ENCODE data around the gene ARHGAP26.

The ARHGAP26 gene

GRCh38 chr5:143008809-143009521, 238.8 kb downstream of the ARHGAP26 start:
- peak; percentile 26 to 65 (median 49) for DNase-seq (ENCODE audit: low read depth in 4 of 4, low spot score in 1 of 4)

GRCh38 chr5:143010351-143010750, 240.2 kb downstream of the ARHGAP26 start:
- no peak for DNase-seq (ENCODE audit: low read depth in 4 of 4, low spot score in 1 of 4)

GRCh38 chr5:143011585-143011984, 241.4 kb downstream of the ARHGAP26 start:
- DNase-seq (ENCODE audit: low read depth in 4 of 4, low spot score in 1 of 4) = no peak

GRCh38 chr5:143013176-143013891, 243.2 kb downstream of the ARHGAP26 start:
- DNase-seq (ENCODE audit: low read depth in 4 of 4, low spot score in 1 of 4) = no peak

GRCh38 chr5:143014017-143014651, 244.0 kb downstream of the ARHGAP26 start:
- no peak for DNase-seq (ENCODE audit: low read depth in 4 of 4, low spot score in 1 of 4)

- peak in 1 of 4 experiments; percentile 32 for DNase-seq (ENCODE audit: low read depth in 4 of 4, low spot score in 1 of 4)
These were observed 246.8 kb downstream of the ARHGAP26 start for GRCh38 chr5:143016777-143017516.

- no peak for DNase-seq (ENCODE audit: low read depth in 4 of 4, low spot score in 1 of 4)
These were observed 247.4 kb downstream of the ARHGAP26 start for GRCh38 chr5:143017541-143017940.

GRCh38 chr5:143017992-143018391, 247.8 kb downstream of the ARHGAP26 start:
- no peak for DNase-seq (ENCODE audit: low read depth in 4 of 4, low spot score in 1 of 4)

GRCh38 chr5:143019157-143019556, 249.0 kb downstream of the ARHGAP26 start:
- no peak for DNase-seq (ENCODE audit: low read depth in 4 of 4, low spot score in 1 of 4)

- DNase-seq (ENCODE audit: low read depth in 4 of 4, low spot score in 1 of 4) = no peak
These were observed 249.7 kb downstream of the ARHGAP26 start for GRCh38 chr5:143019614-143020515.

GRCh38 chr5:143021595-143021994, 251.4 kb downstream of the ARHGAP26 start:
- DNase-seq (ENCODE audit: low read depth in 4 of 4, low spot score in 1 of 4) = no peak

- no peak for DNase-seq (ENCODE audit: low read depth in 4 of 4, low spot score in 1 of 4)
These were observed 253.4 kb downstream of the ARHGAP26 start for GRCh38 chr5:143023411-143024096.

- no peak for DNase-seq (ENCODE audit: low read depth in 4 of 4, low spot score in 1 of 4)
These were observed 254.2 kb downstream of the ARHGAP26 start for GRCh38 chr5:143024228-143024920.

GRCh38 chr5:143025376-143025775, 255.2 kb downstream of the ARHGAP26 start:
- DNase-seq (ENCODE audit: low read depth in 4 of 4, low spot score in 1 of 4) = no peak

- no peak for DNase-seq (ENCODE audit: low read depth in 4 of 4, low spot score in 1 of 4)
These were observed 255.8 kb downstream of the ARHGAP26 start for GRCh38 chr5:143025971-143026370.

- no peak for DNase-seq (ENCODE audit: low read depth in 4 of 4, low spot score in 1 of 4)
These were observed 256.2 kb downstream of the ARHGAP26 start for GRCh38 chr5:143026380-143026779.

- DNase-seq (ENCODE audit: low read depth in 4 of 4, low spot score in 1 of 4) = no peak
These were observed 259.1 kb downstream of the ARHGAP26 start for GRCh38 chr5:143029293-143029692.

- no peak for DNase-seq (ENCODE audit: low read depth in 4 of 4, low spot score in 1 of 4)
These were observed 260.2 kb downstream of the ARHGAP26 start for GRCh38 chr5:143030349-143030748.
